AG04450 (cell line): Measurements from ENCODE around the gene FBN1. TPM values are rescaled to one million over a fixed set of nuclear protein-coding genes. Genes with fewer than 3 reads are reported as not detected.

ENCODE experiments used
- CTCF ChIA-PET: fragments of 300-600, 350-600 bp; formaldehyde crosslinking; extraction: SDS; loops from one replicate; lab custom pipeline; 2022; ENCODE audit warnings: antibody characterized with exemption, inconsistent platforms; lab: Charles Lee
- POLR2A ChIA-PET: fragments of 350-600 bp; formaldehyde crosslinking; extraction: SDS; loops from one replicate; lab custom pipeline; 2021; ENCODE audit warnings: antibody characterized with exemption, inconsistent platforms; lab: Yijun Ruan, JAX
- DNase-seq: peaks from one replicate; pipeline ENCODE4 v3.0.0-alpha.2; 2011; ENCODE audit warnings: low read depth, low spot score
- H3K27ac ChIP-seq: one replicate; pipeline ENCODE4 v1.5.1; 2012; ENCODE audit warnings: low read depth, low read length, control low read depth
- H3K27me3 ChIP-seq: one replicate; pipeline ENCODE4 v1.6.0; 2012; ENCODE audit warnings: low read length; ENCODE audit not compliant: control insufficient read depth, insufficient read depth
- H3K4me3 ChIP-seq: 2 replicates; pipeline ENCODE4 v1.5.1; 2011; ENCODE audit warnings: mild to moderate bottlenecking, low read depth, low read length, control low read depth
- H3K9me3 ChIP-seq: 2 replicates; pipeline ENCODE4 v1.5.1; 2012; ENCODE audit warnings: low read length; ENCODE audit not compliant: control insufficient read depth, insufficient read depth
- CTCF ChIP-seq: IDR thresholded peaks from 2 replicates; pipeline ENCODE4 v1.5.1; 2011; ENCODE audit warnings: low read depth, low read length, control low read depth, inconsistent platforms
- polyA plus RNA-seq: library from polyadenylated mRNA; depleted of rRNA; stranded (reverse); fragments of >200 nt; gene quantifications from 2 replicates; pipeline ENCODE4 v1.2.3, GENCODE V29; 2011

Gene FBN1
- polyA plus RNA-seq, 1 experiment = 530 TPM

GRCh38 chr15:48653216-48653615 lies 7.7 kb upstream of the FBN1 start:
- POLR2A ChIA-PET = no interaction called here
- CTCF ChIA-PET = no interaction called here
- Histone ChIP-seq H3K9me3 (no peaks in the 10 kb centered on the region), H3K4me3 (no peak overlapping the region), H3K27me3 (no peaks in the 10 kb centered on the region), H3K27ac (no peak overlapping the region)
- TF ChIP-seq CTCF = no peak
- no peak for DNase-seq

DNA sequence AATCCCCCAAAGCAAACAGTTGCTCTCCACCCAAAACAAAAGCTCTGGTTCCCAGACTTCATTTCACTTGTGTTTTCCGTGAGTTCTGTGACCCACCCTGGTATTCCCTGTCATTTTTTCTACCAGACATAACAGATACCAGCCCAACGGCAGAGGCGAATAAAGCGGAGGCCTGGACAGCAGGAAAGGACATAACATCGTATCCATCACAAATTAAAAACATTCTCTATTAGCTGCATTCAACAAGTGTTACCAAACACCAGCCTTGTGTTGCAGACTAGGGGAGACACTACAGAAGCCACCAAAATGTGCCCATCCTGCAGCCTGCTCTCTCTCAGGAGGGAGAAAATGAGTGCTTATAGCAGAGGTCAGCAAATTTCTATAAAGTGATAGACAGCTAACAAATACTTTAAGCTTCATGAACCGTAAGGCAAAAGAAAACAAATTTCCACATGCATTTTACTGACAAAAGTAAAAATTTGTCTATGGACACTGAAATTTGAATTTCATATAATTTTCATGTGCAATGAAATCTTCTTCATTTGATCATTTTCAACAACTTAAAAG lies 7.1 kb upstream of the FBN1 start:
- no peak overlapping the region for H3K27ac ChIP-seq
- no peaks in the 10 kb centered on the region for H3K9me3 ChIP-seq
- H3K4me3 ChIP-seq = no peak overlapping the region
- ChIA-PET POLR2A (no interaction called here), CTCF (no interaction called here)
- no peak for TF ChIP-seq CTCF
- no peak for DNase-seq
- no peaks in the 10 kb centered on the region for H3K27me3 ChIP-seq

GRCh38 chr15:48650931-48651330 lies 5.4 kb upstream of the FBN1 start:
- Histone ChIP-seq H3K9me3 (no peaks in the 10 kb centered on the region), H3K27ac (no peak overlapping the region), H3K27me3 (no peaks in the 10 kb centered on the region), H3K4me3 (no peak overlapping the region)
- no peak for DNase-seq
- POLR2A ChIA-PET = no interaction called here
- no peak for TF ChIP-seq CTCF
- CTCF ChIA-PET = interaction anchor here (1.1 kb wide), 1 partner anchor 149 kb away, joined by 4 read pairs; no protein-coding TSS in a partner anchor

- H3K27me3 ChIP-seq = no peaks in the 10 kb centered on the region
- no peak for DNase-seq
- H3K9me3 ChIP-seq = no peaks in the 10 kb centered on the region
- ChIA-PET CTCF (interaction anchor here (0.7 to 1.0 kb wide), 3 partner anchors 63 to 241 kb away, joined by 3 to 8 read pairs (median 3); no protein-coding TSS in a partner anchor), POLR2A (no interaction called here)
- H3K4me3 ChIP-seq = no peak overlapping the region
- H3K27ac ChIP-seq = no peak overlapping the region
- peak; percentile 54 for TF ChIP-seq CTCF
Measured at GRCh38 chr15:48647962-48648361, 2.5 kb upstream of the FBN1 start.

DNA sequence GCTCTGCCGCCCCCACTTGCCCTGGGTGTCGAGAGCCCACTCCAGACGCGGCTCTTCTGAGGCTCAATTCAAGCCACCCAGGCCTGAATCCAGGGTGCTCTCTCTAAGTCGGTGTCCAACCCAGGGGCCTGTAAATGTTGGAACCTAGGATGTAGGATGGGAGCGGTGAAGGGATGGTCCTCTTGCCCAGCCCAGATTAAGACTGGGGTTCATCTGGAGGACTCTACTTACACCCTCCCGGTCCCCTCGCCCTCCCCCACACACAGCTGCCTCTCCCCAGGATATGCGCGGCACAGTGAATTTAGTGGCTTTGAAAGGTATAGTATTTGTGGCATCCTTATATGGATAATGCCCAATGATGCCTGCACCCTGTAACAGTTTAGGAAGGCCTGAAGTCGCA lies 822 bp upstream of the FBN1 start:
- ChIA-PET CTCF (interaction anchor here (0.8 to 1.0 kb wide), 2 partner anchors 155 to 288 kb away, joined by 3 read pairs; no protein-coding TSS in a partner anchor), POLR2A (interaction anchor here (0.6 to 1.5 kb wide), 5 partner anchors 34 to 177 kb away, joined by 3 to 6 read pairs (median 5); no protein-coding TSS in a partner anchor)
- DNase-seq = no peak
- no peaks in the 10 kb centered on the region for H3K27me3 ChIP-seq
- peak overlapping the region; percentile 90 for H3K4me3 ChIP-seq
- peak overlapping the region; percentile 65 for H3K27ac ChIP-seq
- no peaks in the 10 kb centered on the region for H3K9me3 ChIP-seq
- TF ChIP-seq CTCF = no peak
